Posterior cingulate gyrus (tissue), 11 donors: ENCODE results near the gene PCDH1.

ENCODE experiments used
- DNase-seq, 10 donors: peaks; one replicate each; pipeline versions ENCODE4 v3.0.0 to v3.0.0-alpha.2; 2020 to 2021; ENCODE audit warnings: mixed read lengths in 3 of 10
- intact Hi-C: fragments of 100-400 bp; cut with DNase I; formaldehyde crosslinking; loops from one replicate; pipeline ENCODE4 v1.15.1; 2023

Gene PCDH1

GRCh38 chr5:141875795-141876627 is 2.2 kb downstream of the PCDH1 start:
- peak in 4 of 10 donors; percentile 43 to 87 (median 85) for DNase-seq
- intact Hi-C loops = loop anchor here (5.0 kb wide), 2 partner anchors 64 to 86 kb away; no protein-coding TSS in a partner anchor

- intact Hi-C loops = loop anchor here (5.0 kb wide), 2 partner anchors 63 to 87 kb away; no protein-coding TSS in a partner anchor
- DNase-seq = peak in 1 of 10 donors; percentile 47
Observed at GRCh38 chr5:141875022-141875740, 3.0 kb downstream of the PCDH1 start.

- intact Hi-C loops = no loop called here
Observed at GRCh38 chr5:141874262-141874964, 3.8 kb downstream of the PCDH1 start.

GRCh38 chr5:141873933-141874261 is 4.3 kb downstream of the PCDH1 start:
- peak in 1 of 10 donors; percentile 16 for DNase-seq
- intact Hi-C loops = no loop called here

More at GRCh38 chr5:141874262-141874964, 3.8 kb downstream of the PCDH1 start:
- DNase-seq = peak in 3 of 10 donors; percentile 65 to 74 (median 69)

- peak in 2 of 10 donors; percentile 26 to 72 for DNase-seq
- intact Hi-C loops = no loop called here
Observed at GRCh38 chr5:141872496-141873356, 5.5 kb downstream of the PCDH1 start.

GRCh38 chr5:141871870-141872269 is 6.3 kb downstream of the PCDH1 start:
- DNase-seq = peak in 1 of 10 donors; percentile 1
- intact Hi-C loops = no loop called here

- peak in 3 of 10 donors; percentile 62 to 85 (median 76) for DNase-seq
- intact Hi-C loops = no loop called here
Observed at GRCh38 chr5:141870871-141871270, 7.3 kb downstream of the PCDH1 start.

- intact Hi-C loops = no loop called here
- DNase-seq = peak in 3 of 10 donors; percentile 23 to 77 (median 62)
Observed at GRCh38 chr5:141870228-141870627, 8.0 kb downstream of the PCDH1 start.

- intact Hi-C loops = no loop called here
- peak in 8 of 10 donors; percentile 53 to 94 (median 68) for DNase-seq
Observed at GRCh38 chr5:141869514-141869913, 8.7 kb downstream of the PCDH1 start.

- peak in 3 of 10 donors; percentile 38 to 65 (median 50) for DNase-seq
- intact Hi-C loops = no loop called here
Observed at GRCh38 chr5:141869040-141869439, 9.2 kb downstream of the PCDH1 start.

GRCh38 chr5:141868541-141868940 is 9.7 kb downstream of the PCDH1 start:
- intact Hi-C loops = no loop called here
- DNase-seq = peak in 3 of 10 donors; percentile 62 to 83 (median 72)

GRCh38 chr5:141867651-141868050 is 10.6 kb downstream of the PCDH1 start:
- intact Hi-C loops = no loop called here
- peak in 3 of 10 donors; percentile 48 to 74 (median 51) for DNase-seq

- intact Hi-C loops = no loop called here
- peak in 2 of 10 donors; percentile 29 for DNase-seq
Observed at GRCh38 chr5:141867139-141867538, 11.1 kb downstream of the PCDH1 start.

- peak; percentile 82 to 98 (median 88) for DNase-seq
- intact Hi-C loops = no loop called here
Observed at GRCh38 chr5:141866096-141866495, 12.1 kb downstream of the PCDH1 start.

- intact Hi-C loops = no loop called here
- DNase-seq = no peak
Observed at GRCh38 chr5:141865406-141865805, 12.8 kb downstream of the PCDH1 start.

GRCh38 chr5:141864371-141865370 is 13.5 kb downstream of the PCDH1 start:
- peak in 4 of 10 donors; percentile 19 to 69 (median 56) for DNase-seq
- intact Hi-C loops = no loop called here

- peak in 4 of 10 donors; percentile 23 to 70 (median 58) for DNase-seq
Observed at GRCh38 chr5:141863569-141864178, 14.5 kb downstream of the PCDH1 start.

More at GRCh38 chr5:141863569-141864178, 14.5 kb downstream of the PCDH1 start:
- intact Hi-C loops = no loop called here
